ENCODE data around the gene WNT7A.

The WNT7A gene

GRCh38 chr3:13849018-13849417 lies 30.9 kb downstream of the WNT7A start:
- in situ Hi-C loops (cut with MboI; ENCODE audit: low sequenced_read_pairs), result no loop called here

DNA sequence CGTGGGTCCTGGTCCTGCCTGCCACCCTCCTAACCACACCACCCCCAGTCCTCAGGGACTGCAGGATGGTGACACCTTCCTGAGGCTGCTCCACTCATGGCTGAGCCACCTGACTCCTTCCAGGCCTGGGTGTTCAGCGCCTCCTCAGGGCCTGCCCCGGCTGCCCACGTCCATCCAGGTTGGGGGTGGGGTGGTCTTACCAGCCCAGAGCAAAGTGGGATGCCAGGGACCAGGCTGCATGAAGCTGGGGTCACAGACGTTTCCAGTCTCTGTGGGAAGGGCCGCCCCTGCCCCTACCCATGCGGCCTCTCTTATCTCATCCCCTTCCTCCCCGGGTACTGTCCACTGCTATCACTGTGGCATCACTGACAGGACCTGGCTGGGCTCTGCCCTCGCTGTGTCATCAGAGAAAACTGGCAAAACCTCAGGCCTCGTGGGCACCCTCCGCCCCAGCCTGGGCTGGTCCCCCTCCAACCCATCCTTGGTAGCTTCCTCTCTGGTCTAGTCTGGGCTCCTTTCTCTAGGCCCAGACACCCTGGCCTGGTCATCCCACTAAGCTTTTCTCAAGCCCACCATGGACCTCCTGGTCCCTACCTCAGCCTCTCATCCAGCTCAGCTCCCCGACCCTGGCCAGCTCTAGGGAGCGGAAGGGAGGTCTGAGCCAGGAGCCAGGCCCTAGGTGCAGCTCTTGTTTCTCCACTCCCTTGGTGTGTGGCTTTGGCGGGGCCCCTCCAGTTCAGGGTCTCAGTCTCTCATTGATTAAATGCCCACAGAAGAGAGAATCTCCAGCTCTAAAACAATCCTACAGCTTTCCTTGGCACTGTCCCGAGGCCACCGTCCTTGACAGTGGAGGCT lies 32.9 kb downstream of the WNT7A start:
- in situ Hi-C loops (cut with MboI; ENCODE audit: low sequenced_read_pairs), result no loop called here

DNA sequence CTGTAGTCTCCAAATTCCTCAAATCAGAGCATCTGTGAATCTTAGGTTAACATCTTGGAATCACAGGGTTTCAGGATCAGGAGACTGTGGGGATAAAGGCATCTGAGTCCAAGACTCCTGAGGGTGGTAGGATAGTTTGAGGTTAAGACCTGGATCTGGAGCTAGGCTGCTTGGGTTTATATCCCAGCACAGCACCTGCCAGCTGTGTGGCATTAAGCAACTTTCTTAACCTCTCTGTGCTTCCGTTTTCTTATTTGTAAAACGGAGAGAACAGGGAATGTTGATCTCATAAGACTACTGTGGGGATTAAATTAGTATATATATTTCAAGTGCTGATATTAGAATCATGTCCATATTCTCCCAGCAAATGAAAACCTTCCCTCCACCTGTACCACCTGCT lies 33.6 kb downstream of the WNT7A start:
- in situ Hi-C loops (cut with MboI; ENCODE audit: low sequenced_read_pairs), result no loop called here

GRCh38 chr3:13845806-13846205 lies 34.1 kb downstream of the WNT7A start:
- in situ Hi-C loops (cut with MboI; ENCODE audit: low sequenced_read_pairs), result no loop called here

GRCh38 chr3:13844911-13845310 lies 35.0 kb downstream of the WNT7A start:
- in situ Hi-C loops (cut with MboI; ENCODE audit: low sequenced_read_pairs), result no loop called here

- in situ Hi-C loops (cut with MboI; ENCODE audit: low sequenced_read_pairs), result no loop called here
These were observed 35.6 kb downstream of the WNT7A start for GRCh38 chr3:13844286-13844685.

DNA sequence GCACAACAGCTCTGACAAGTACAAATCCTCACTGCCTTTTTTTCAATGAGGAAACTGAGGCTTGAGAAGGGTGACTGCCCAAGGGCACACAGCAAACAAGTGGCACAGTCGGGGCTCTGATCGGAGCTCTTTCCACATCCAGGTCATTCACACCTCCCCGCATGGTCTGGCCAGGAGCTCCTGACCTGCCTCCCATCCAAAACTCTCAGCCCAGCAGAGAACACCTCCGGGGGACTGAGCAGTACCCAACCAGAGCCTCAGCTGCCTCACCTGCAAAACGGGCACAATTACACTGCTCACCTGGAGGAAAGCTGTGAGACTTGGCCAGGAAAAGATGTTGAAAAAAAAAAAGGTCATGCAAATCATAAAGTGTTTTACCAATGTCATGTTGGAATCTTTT lies 36.5 kb downstream of the WNT7A start:
- in situ Hi-C loops (cut with MboI; ENCODE audit: low sequenced_read_pairs), result no loop called here

DNA sequence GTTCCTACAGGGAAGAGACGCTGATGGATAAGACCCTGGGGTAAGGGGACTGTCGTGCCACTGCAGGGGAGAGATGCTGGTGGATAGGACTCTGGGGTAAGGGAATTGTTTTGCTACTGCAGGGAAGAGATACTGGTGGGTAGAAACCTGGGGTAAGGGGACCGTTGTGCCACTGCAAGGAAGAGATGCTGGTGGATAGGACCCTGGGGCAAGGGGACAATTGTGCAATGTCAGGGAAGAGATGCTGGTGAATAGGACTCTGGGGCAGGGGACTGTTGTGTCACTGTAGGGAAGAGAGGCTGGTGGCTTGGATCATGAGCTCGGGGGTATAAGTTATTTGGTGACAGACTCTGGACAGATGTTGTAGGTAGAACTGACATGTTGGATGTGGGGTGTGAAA lies 37.6 kb downstream of the WNT7A start:
- in situ Hi-C loops (cut with MboI; ENCODE audit: low sequenced_read_pairs), result no loop called here

GRCh38 chr3:13841826-13842225 lies 38.0 kb downstream of the WNT7A start:
- in situ Hi-C loops (cut with MboI; ENCODE audit: low sequenced_read_pairs), result no loop called here

- in situ Hi-C loops (cut with MboI; ENCODE audit: low sequenced_read_pairs), result no loop called here
These were observed 38.7 kb downstream of the WNT7A start for GRCh38 chr3:13841141-13841540.

- in situ Hi-C loops (cut with MboI; ENCODE audit: low sequenced_read_pairs), result no loop called here
These were observed 39.4 kb downstream of the WNT7A start for GRCh38 chr3:13840456-13840855.

DNA sequence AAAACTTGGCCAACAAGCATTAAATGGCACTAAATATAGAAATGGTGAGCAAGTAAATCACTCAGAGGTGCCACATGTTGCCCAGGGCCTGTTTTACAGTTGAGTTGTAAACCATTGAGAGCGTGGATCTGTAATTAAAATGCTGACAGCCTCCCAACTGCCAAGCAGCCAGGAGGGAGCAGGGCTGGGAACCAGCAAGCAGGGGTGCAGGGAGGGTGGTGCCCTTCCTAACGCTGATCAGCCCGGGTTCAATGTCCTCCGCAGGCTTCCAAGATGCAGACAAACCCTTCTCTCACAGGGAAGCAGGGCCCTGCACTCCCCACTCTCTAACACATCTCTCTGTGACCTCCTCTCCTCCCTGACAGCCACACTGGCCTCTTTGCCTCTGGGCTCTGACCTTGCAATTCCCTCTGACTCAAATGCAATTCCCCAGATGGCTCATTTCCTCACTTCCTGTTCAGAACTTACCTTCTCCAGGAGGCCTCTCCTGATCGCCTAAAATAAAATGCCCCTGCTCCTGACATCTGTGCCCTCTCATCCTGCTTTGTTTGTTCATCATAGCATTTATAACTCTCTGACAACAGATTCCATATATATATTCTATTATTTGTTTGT lies 40.0 kb downstream of the WNT7A start:
- in situ Hi-C loops (cut with MboI; ENCODE audit: low sequenced_read_pairs), result no loop called here

DNA sequence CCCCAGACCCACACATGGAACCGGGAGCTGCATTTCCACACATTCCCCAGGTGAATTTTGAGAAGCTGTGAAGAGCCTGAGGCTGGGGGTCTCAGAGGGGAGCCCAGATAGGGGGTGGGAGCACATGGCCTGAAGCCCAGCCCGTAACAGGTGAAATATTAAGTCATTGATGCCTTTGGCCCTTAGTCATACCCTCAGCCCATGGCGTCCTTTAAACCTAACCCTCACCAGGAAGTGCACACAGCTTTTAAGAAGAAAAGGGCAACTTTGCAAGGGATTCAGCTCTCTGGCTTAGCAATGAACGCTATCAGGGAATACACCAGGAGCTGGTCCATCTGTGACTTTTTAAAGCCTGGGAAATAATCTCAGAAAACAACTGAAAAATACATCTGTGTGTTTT lies 40.6 kb downstream of the WNT7A start:
- in situ Hi-C loops (cut with MboI; ENCODE audit: low sequenced_read_pairs), result no loop called here

DNA sequence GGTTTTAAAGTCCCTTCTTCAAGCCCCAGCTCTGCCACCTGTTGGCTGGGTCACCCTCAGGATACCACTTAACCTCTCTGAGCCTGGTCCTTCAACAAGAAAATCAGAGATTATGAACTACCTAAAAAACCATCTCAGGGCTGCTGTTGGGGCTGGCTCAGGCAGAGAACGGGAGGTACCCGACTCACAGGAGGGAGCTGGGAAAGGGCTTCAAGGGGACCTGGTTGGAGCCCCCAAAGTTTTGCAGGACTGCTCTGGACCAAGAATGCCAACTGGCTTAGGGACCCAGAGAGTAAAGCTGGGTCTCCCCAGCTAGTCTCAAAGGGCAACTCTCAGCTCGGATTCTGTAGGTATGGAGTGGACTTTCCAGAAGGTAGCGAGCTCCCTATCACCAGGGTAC lies 41.5 kb downstream of the WNT7A start:
- in situ Hi-C loops (cut with MboI; ENCODE audit: low sequenced_read_pairs), result no loop called here

- in situ Hi-C loops (cut with MboI; ENCODE audit: low sequenced_read_pairs), result no loop called here
These were observed 42.1 kb downstream of the WNT7A start for GRCh38 chr3:13837751-13838150.

DNA sequence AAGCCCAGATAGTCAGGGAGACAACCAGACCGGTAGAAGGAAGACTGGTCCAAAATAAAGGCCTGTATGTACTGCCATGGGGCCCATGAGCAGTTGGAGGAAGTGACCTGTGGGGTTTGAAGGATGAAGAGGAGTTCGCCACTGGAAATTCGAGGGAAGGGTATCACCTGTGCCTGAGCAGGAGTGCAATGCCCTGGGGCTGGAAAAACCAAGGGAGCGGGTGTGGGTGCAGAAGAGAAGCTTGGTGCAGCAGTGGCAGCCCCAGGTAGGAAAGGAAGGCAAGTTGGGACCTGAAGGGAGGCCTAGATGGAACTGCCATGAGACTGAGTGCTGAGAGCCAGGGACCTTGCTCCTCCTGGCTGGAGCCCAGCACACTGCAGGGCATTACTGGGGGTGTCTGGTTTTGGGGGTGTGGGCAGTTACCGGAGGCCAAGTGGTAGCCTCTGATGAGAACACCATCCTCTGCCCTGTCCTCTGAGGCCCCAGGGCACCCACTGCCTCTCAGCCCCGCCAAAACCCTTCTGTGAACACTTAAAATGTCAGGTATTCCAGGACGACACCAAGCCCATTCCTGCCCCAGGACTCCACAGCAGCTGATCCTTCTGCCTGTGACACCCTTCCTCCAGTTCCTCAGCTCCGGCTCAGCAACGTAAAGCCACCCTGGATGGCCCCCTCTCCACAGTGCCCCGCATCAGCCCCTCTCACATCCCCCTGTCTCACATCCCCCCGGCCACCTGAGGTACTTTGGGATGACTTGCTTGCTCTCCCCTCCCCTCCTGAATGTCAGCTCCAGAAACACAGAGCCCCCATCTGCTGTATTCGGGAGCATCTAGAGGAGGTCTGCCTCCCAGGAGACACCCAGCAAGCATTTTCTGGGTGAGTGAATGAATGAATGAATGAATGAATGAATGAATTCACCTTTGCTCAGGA lies 42.9 kb downstream of the WNT7A start:
- in situ Hi-C loops (cut with MboI; ENCODE audit: low sequenced_read_pairs), result no loop called here

GRCh38 chr3:13835246-13835645 lies 44.6 kb downstream of the WNT7A start:
- in situ Hi-C loops (cut with MboI; ENCODE audit: low sequenced_read_pairs), result no loop called here

GRCh38 chr3:13834258-13835035 lies 45.4 kb downstream of the WNT7A start:
- in situ Hi-C loops (cut with MboI; ENCODE audit: low sequenced_read_pairs), result no loop called here

- in situ Hi-C loops (cut with MboI; ENCODE audit: low sequenced_read_pairs), result no loop called here
These were observed 46.2 kb downstream of the WNT7A start for GRCh38 chr3:13833506-13834257.

- in situ Hi-C loops (cut with MboI; ENCODE audit: low sequenced_read_pairs), result no loop called here
These were observed 47.7 kb downstream of the WNT7A start for GRCh38 chr3:13832130-13832529.

Data from HL-60/S4 treated with retinoic acid at 250 ng/mL for 4 days and 3 days (cell line).